Measurements from ENCODE around the gene ANKAR. TPM values are rescaled to one million over a fixed set of nuclear protein-coding genes. Genes with fewer than 3 reads are reported as not detected.
A peak's percentile ranks its signal among the peaks of the same experiment; 100 is the strongest.

Gene ANKAR
- total and polyA plus RNA-seq, 9 of the 15 experiments (the other 6 are each of a cell fraction or from before 2014, with no cell fraction given): 0.04 to 0.52 (median 0.39) TPM

DNA sequence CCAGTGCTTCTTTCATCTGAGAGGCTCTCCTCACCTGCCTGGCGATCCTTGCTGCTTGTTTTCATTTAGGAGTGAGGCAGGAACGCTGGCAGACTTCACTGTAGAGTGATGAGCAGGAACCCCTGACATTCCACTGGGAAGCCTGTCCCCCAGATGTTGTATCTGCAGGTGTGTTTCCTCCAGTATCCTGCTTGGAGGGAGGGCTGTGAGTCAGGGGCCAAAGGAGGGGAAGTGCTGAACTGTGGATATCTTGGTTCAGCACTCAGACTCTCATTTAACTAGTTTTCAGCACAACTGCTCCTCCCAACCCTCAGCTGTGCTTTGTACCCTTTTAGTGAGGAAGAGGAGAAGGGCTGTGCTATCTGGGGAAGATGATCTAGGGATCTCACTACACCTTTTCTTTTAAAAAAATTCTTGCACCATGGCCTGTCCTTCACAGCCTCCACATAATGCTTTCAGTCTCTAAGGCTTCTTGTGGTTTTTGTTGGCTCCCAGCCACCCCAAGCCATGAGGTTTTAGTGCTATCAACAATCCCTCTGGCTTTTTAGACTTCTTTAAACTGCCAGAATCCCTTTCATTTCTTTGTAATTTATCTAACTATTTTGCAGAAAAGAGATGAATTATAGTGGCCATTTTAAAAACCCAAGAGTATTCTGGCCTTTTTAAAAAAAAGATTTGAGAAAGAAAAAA lies 11.2 kb downstream of the ANKAR start (continued):
- TF ChIP-seq HMBOX1 (IDR thresholded peaks at IDR 0.05) (peak; percentile 34; the same call in 1 of the 2 replicates), NFIC (IDR thresholded peaks at IDR 0.05) (peak; percentile 81), XRCC4 (IDR thresholded peaks at IDR 0.05; ENCODE audit: extremely low read depth, insufficient read depth, insufficient read length) (no peak), ZNF3 (CRISPR knock-in tag; IDR thresholded peaks at IDR 0.05) (peak; percentile 54; the same call in 1 of the 2 replicates), POLR3G (IDR thresholded peaks at IDR 0.05; ENCODE audit: extremely low read depth, insufficient read length, insufficient replicate concordance) (no peak), ESRRA (IDR thresholded peaks at IDR 0.05; ENCODE audit: borderline replicate concordance, low read depth) (peak; percentile 36; the same call in 1 of the 2 replicates), KAT2B (IDR thresholded peaks at IDR 0.05; ENCODE audit: low read depth, low read length) (no peak), SMARCE1 (IDR thresholded peaks at IDR 0.05) (0 out of 2 replicates have a peak, but pooled peaks have one; percentile 17), U2AF1 (optimal IDR thresholded peaks at IDR 0.05; ENCODE audit: low read depth, low read length) (no peak), PKNOX1 (IDR thresholded peaks at IDR 0.05) (peak; percentile 38; the same call in 1 of the 2 replicates), ZNF696 (CRISPR knock-in tag; conservative IDR thresholded peaks at IDR 0.05) (no peak)
- TF ChIP-seq, protein P1, sequence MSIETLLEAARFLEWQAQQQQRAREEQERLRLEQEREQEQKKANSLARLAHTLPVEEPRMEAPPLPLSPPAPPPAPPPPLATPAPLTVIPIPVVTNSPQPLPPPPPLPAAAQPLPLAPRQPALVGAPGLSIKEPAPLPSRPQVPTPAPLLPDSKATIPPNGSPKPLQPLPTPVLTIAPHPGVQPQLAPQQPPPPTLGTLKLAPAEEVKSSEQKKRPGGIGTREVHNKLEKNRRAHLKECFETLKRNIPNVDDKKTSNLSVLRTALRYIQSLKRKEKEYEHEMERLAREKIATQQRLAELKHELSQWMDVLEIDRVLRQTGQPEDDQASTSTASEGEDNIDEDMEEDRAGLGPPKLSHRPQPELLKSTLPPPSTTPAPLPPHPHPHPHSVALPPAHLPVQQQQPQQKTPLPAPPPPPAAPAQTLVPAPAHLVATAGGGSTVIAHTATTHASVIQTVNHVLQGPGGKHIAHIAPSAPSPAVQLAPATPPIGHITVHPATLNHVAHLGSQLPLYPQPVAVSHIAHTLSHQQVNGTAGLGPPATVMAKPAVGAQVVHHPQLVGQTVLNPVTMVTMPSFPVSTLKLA (conservative IDR thresholded peaks at IDR 0.05): 0 out of 4 replicates have a peak, but pooled peaks of 1 of the 2 experiments have one; percentile 24

Data from K562 (cell line).